Left cardiac atrium (tissue), 4 donors: ENCODE measurements around the gene SEMA6A. TPM values are rescaled to one million over a fixed set of nuclear protein-coding genes. Genes with fewer than 3 reads are reported as not detected.

Source experiments
- ATAC-seq, 2 donors: fragments of 200-7000 bp; cut with Tn5 transposase; one replicate each; pipeline ENCODE4 v1.9.1; 2020; ENCODE audit warnings: mild to moderate bottlenecking in 2 of 2, moderate library complexity in 2 of 2
- DNase-seq: peaks from one replicate; pipeline ENCODE4 v3.0.0-alpha.2; 2020
- intact Hi-C, 2 donors: fragments of 100-400 bp; cut with DNase I; formaldehyde crosslinking; loops; one replicate each; pipeline versions ENCODE4 v1.14.1 to v1.15.1; 2022 to 2023
- total RNA-seq, 2 donors: library from RNA; stranded (reverse); fragmentation: NEBNext Ultra II Directional; extraction: Animal tissue kit (Norgen Biotek cat#: 25700); gene quantifications; one replicate each; pipeline ENCODE4 v1.2.1, GENCODE V29; 2021
- donor health status: DM: no; HTN: yes; CAD: no.
- donor health status: DM: no; HTN: yes; CAD: no; lungs with severe emphysema.
- donor health status: DM: yes; HTN: yes; CAD: no.
- donor health status: Dilated cardiomyopathy.

Gene SEMA6A
- total RNA-seq, 2 donors from 2014 or later, result 3.8 to 5.7 TPM

GRCh38 chr5:116436674-116437350 is 137.8 kb downstream of the SEMA6A start:
- DNase-seq, result no peak
- intact Hi-C loops, result no loop called here
- peak; percentile 45 to 50 for ATAC-seq

DNA sequence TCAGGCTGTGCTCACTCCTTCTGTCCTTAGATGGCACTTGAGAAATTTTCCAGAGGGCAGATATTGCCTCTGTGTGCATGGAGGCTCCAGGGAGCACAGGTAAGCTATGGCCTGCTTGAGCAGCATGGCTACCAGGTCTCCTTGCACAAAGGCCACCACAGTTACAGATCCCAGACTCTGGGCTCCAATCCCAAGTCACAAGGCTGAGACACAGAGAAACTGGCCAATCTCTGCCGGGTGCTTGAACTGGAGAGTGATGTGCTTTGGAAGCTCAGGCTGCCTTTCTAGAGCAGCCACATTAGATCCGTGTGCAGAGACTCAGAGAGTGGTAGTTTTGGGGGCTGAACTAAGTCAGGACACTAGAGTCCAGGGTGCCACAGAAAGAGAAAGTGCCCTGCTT is 145.7 kb downstream of the SEMA6A start:
- ATAC-seq, result no peak
- intact Hi-C loops, result no loop called here
- no peak for DNase-seq

GRCh38 chr5:116428413-116428812 is 146.2 kb downstream of the SEMA6A start:
- intact Hi-C loops, result no loop called here
- DNase-seq, result no peak
- ATAC-seq, result no peak

- DNase-seq, result no peak
- ATAC-seq, result no peak
- intact Hi-C loops, result no loop called here
Measured at GRCh38 chr5:116424951-116425350, 149.7 kb downstream of the SEMA6A start.

GRCh38 chr5:116424258-116424615 is 150.4 kb downstream of the SEMA6A start:
- intact Hi-C loops, result no loop called here
- DNase-seq (no peak), ATAC-seq (no peak)

- ATAC-seq (no peak), DNase-seq (no peak)
- intact Hi-C loops, result no loop called here
Measured at GRCh38 chr5:116423587-116424257, 150.9 kb downstream of the SEMA6A start.

DNA sequence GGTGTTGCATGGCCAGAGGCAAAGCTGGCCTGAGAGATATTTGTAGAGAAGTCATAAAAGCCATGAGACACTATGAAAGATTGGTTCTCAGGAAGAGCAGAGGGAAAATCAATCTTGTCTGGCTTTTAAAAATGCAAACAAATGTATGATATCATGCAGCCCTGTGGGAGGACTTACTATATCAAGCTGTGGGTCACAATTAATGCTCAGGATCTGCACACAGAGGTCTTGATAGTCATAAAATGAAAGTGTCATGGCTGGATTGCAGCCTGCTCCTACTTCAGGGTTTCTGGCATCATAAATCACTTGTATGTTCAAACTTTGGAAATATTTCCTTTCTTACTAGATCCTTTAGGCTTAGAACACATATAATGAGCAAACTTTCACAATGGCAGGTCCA is 151.5 kb downstream of the SEMA6A start:
- ATAC-seq (no peak), DNase-seq (no peak)
- intact Hi-C loops, result no loop called here

GRCh38 chr5:116421080-116421629 is 153.5 kb downstream of the SEMA6A start:
- DNase-seq (no peak), ATAC-seq (peak; percentile 53 to 80)
- intact Hi-C loops, result no loop called here

- intact Hi-C loops, result no loop called here
- peak in 1 of 2 donors; percentile 37 for ATAC-seq
Measured at GRCh38 chr5:116420540-116420939, 154.1 kb downstream of the SEMA6A start.

DNA sequence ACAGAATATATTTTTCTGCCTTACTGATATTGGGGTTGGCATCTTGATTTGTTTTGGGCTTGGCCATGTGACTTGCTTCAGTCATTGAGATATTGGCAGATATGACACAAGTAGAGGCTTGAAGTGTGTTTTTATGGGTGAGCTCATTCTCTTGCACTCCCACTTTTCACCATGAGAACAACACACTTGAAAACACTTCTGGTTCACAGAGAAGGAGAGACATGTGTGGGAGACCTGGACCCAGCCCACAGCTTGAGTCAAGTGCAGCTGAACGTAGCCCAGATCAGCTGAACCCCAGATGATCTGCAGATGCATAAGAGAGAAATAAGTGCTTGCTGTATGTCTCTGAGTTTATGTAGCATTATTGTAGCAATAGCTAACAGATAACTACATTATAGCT is 155.4 kb downstream of the SEMA6A start:
- DNase-seq (no peak), ATAC-seq (no peak)
- intact Hi-C loops, result no loop called here

More at GRCh38 chr5:116420540-116420939, 154.1 kb downstream of the SEMA6A start:
- DNase-seq, result no peak

- intact Hi-C loops, result no loop called here
- no peak for DNase-seq
- ATAC-seq, result no peak
Measured at GRCh38 chr5:116418774-116419173, 155.8 kb downstream of the SEMA6A start.

DNA sequence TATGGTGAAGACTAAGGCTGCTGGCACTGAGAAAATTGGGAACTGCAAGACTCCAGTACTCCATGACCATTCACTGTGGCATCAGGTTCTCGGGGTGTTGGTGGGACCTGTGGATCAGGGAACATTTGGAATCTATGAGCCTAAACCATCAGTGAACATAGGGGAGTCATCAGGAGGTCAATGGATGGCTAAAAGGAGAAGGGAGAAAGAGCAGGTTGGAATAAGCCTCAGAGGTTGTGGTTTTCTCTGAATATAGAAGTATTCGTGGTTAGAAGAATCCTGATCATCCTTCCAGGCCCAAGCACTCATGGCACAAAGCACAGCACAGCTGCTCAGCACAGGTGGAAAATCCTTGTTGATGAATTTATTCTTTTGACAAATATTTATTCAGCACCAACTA is 156.6 kb downstream of the SEMA6A start:
- intact Hi-C loops, result no loop called here
- no peak for DNase-seq
- no peak for ATAC-seq

DNA sequence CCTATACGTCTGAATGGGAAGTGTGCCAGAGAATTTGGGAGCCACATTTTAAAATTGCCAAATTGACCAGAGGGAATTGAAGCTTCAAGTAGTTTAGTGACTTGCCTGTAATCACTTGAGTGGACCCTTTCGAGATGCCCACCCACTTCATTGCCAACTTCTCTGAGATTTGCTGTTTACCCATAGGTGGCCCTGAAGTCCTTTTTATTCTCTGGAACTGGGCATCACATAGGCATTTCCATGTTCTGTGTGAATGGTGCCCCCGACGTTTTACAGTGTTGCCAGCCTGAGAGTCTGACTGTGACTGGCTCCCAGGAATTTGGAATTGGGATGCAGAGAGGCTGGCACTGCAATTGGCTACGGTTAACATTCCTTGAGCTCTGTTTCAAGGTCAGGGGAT is 158.6 kb downstream of the SEMA6A start:
- intact Hi-C loops, result no loop called here
- no peak for DNase-seq
- no peak for ATAC-seq

DNA sequence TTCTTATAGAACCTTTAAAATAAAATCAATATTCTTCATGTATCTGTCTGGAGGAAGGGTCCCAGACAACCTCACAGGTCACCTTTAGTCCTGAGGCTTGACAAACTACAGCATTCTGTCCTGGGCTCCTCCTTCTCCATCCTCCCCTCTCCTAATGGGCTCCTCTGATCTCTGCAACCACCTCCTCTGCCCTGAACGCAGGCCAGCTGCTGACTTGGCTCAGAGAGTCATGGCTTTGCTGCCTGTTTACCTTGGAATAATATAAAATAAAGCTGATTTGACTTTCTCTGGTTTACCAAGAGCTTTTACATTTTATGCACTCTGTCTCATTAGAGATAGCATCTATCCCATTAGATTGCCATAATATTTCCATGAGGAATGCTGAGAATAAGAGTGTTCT is 159.4 kb downstream of the SEMA6A start:
- intact Hi-C loops, result no loop called here
- ATAC-seq, result peak in 1 of 2 donors; percentile 16
- no peak for DNase-seq

GRCh38 chr5:116411101-116411571 is 163.5 kb downstream of the SEMA6A start:
- intact Hi-C loops, result no loop called here
- DNase-seq (no peak), ATAC-seq (peak; percentile 83 to 84)

- DNase-seq, result no peak
- ATAC-seq, result no peak
- intact Hi-C loops, result no loop called here
Measured at GRCh38 chr5:116410336-116410890, 164.2 kb downstream of the SEMA6A start.

DNA sequence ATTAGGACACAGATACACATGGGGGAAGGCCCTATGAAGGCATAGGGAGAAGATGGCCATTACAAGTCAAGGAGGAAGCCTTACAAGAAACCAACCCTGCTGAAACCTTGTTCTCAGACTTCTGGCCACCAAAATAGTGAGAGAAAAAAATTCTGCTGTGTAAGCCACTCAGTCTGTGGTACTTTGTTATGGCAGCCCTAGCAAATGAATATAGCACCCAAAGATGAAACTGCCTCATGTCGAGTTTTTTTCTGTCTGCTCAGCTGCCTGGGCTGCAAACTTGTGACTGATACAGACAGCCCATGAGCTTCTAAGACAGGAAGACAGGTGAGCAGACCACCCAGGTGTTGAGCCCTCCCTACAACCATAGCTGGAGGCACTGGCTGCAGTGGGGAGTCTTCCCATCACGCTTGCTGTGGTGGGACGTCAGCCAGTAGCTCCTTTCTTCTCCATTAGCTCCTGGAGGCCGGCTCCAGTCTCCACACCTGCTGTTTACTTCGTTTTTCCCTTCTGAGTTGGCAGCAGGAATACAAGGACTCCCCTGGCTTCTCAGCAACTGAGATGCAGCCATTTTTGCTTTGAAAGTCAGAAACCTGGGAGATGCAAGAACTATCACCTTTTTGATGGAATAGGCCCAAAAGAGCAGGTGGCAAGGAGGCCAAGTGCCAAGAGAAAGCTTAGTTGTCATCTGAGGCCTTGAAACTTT is 164.9 kb downstream of the SEMA6A start:
- no peak for DNase-seq
- no peak for ATAC-seq
- intact Hi-C loops, result no loop called here

DNA sequence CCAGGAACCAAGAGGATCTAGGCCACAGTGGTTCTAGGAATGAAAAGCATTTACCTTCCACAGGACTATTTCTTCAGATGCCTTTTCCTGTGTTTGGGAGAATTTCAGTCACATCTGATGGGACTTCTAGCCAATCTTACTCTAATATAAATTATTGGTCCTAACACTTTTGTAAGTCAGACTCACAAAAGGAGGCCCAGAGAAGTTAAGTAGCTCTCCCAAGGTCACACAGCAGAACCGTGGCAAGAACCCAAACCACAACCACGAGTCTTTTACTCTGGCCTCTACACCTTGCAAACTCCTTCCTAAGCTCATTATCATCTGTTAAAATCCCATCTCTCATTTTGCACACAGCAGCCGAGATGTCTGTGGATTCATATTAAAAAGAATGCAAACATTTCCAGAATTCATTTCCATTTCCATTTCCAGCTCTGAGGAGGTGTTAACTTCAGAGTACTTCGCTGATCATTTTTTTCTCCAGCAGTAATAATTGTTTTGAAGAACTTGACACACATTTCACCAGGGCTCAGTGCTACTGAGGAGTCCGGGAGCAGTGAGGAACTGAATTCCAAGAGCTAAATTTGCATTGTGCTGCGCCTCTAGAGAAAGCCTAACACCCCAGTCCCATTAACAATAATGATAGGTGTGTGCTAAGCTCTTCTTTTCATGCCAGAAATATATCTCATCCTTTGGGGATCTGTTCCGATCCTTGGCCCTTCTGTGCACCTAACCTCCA is 168.1 kb downstream of the SEMA6A start:
- ATAC-seq, result no peak
- no peak for DNase-seq
- intact Hi-C loops, result no loop called here

- no peak for DNase-seq
- no peak for ATAC-seq
- intact Hi-C loops, result no loop called here
Measured at GRCh38 chr5:116404792-116405191, 169.8 kb downstream of the SEMA6A start.
